GM18508 (cell line): ENCODE results near the gene SEMA4G.
"Not testable (repeated sequence)": the region's sequence is repeated elsewhere in the genome, so short reads cannot be mapped to it uniquely, and the experiment has no call there.

Source experiments
- ATAC-seq: cut with Tn5 transposase; IDR thresholded peaks from one replicate; pipeline ENCODE4 v1.9.1; 2021; ENCODE audit warnings: moderate number of reproducible peaks; ENCODE audit not compliant: insufficient read depth, unreplicated experiment

Gene SEMA4G

GRCh38 chr10:100970914-100971811 is 1.9 kb downstream of the SEMA4G start:
- ATAC-seq = no peak

DNA sequence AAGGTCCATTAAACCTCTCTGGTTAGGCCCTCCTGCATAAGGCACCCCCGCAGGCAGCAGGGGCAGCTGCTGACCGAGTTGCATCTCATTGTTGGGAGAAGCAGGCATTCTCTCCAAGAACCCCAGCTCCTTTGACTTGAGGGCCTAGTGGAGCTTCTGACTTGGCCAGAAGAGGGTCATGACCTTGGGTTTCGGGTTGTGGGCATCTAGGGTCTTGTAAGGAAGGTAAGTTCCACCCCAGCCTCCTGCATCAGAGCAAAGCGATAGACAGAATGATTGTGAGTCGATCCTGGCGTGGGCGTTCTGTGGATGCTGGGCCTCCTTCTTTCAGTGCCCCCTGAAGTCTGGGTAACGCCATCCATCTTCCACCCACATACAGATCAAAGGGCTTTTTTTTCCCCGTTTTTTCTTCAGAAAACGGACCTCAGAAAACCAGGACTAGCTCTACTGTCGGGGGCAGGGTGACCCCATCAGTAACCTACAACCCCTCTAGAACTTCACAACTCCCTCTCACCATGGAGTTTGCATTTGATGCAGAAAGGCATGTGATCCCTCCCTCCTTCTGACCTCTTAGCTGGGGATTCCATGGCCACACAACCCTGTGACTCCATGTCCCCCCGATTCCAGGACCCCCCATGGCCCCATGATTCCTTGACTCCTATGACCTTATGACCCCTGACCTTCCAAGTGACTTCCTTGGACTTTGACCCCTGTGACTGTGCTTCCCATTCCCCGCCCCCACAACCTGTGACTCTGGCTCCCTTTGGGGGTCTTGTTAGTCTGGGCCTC is 3.0 kb downstream of the SEMA4G start:
- ATAC-seq = no peak

GRCh38 chr10:100972904-100973535 is 3.7 kb downstream of the SEMA4G start:
- ATAC-seq = no peak

GRCh38 chr10:100975397-100975796 is 6.1 kb downstream of the SEMA4G start:
- ATAC-seq = not testable (repeated sequence)

DNA sequence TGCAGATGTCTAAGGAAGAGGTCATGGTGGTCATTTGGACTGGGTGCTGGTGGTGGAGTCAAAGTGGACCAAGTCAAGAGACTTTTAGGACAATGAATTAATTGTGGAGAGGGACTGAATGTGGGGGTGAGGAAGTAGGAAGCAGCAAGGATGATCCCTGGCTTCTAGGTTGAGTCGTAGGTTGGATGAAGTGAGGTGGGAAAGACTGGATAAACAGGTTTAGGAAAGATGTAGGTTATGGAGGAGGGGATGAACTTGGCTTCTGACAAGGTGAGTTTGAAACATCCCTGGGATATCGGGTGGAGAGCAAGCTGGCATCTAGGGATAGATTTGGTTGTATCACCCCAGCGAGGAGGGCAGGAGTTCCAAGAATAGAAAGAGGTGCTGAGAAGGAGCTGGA is 7.6 kb downstream of the SEMA4G start:
- no peak for ATAC-seq

GRCh38 chr10:100977436-100977835 is 8.1 kb downstream of the SEMA4G start:
- ATAC-seq = no peak

- no peak for ATAC-seq
Observed at GRCh38 chr10:100978121-100978900, 9.0 kb downstream of the SEMA4G start.

DNA sequence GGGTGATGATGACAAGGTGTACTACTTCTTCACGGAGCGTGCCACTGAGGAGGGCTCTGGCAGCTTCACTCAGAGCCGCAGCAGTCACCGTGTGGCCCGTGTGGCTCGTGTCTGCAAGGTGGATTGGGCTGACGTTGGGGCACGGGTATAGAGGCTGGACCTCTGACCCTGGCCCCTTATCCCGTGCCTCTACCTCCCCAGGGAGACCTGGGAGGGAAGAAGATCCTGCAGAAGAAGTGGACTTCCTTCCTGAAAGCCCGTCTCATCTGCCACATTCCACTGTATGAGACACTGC is 9.5 kb downstream of the SEMA4G start:
- ATAC-seq = no peak

- ATAC-seq = no peak
Observed at GRCh38 chr10:100979791-100980272, 10.5 kb downstream of the SEMA4G start.

GRCh38 chr10:100980311-100980710 is 11.0 kb downstream of the SEMA4G start:
- no peak for ATAC-seq

GRCh38 chr10:100980711-100981110 is 11.4 kb downstream of the SEMA4G start:
- no peak for ATAC-seq

GRCh38 chr10:100981178-100981772 is 12.0 kb downstream of the SEMA4G start:
- no peak for ATAC-seq

DNA sequence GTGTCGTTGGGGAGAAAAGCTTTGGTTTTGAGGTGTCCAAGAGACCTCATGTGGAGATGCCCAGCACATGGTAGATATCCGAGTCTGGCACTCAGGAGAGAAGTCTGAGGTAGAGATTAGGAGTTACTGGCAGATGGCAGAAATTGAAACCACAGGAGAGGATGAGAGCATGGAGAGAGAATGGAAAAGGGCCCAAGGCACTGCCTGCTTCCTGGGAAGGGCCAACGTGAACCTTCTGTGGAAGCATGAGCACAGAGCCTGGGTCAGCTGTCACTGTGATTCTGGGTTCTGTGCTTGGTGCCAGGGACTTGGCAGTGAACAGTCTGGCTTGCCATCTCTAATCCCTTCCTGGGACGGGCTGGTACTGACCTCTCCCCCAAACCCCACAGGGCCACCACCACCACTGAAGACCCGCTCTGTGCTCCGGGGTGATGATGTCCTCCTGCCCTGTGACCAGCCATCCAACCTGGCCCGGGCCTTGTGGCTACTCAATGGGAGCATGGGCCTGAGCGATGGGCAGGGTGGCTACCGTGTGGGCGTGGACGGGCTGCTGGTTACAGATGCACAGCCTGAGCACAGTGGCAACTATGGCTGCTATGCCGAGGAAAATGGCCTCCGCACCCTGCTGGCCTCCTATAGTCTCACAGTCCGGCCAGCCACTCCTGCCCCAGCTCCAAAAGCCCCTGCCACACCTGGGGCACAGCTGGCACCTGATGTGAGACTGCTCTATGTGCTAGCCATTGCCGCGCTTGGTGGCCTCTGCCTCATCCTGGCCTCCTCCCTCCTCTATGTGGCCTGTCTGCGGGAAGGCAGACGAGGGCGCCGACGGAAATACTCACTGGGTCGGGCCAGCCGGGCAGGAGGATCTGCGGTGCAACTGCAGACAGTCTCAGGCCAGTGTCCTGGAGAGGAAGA is 13.9 kb downstream of the SEMA4G start:
- ATAC-seq = no peak

- no peak for ATAC-seq
Observed at GRCh38 chr10:100983868-100984671, 14.8 kb downstream of the SEMA4G start.

GRCh38 chr10:100984672-100985177 is 15.4 kb downstream of the SEMA4G start:
- ATAC-seq = no peak

- ATAC-seq = no peak
Observed at GRCh38 chr10:100985336-100985735, 16.0 kb downstream of the SEMA4G start.

DNA sequence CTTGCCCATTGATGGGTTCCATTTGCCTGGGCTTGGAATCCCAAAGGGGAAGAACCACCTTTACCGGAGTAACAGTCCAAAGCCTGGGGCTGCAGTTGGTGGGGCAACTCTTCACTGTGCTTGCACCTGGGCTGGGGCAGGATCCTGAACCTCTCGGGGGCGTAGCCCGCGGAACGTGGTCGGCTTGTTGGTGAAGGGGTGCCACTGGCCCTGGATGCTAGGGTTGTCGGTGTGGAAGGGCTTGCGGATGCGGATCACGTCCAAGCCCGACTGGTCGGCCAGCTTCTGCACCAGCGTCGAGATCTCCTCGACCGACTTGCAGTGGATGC is 17.3 kb downstream of the SEMA4G start:
- ATAC-seq = no peak
